ENCODE data around the gene RASGRF2. TPM values are rescaled to one million over a fixed set of nuclear protein-coding genes. Genes with fewer than 3 reads are reported as not detected.

The RASGRF2 gene
- total RNA-seq, 1 experiment from 2014 or later: 9.1 TPM

GRCh38 chr5:81209869-81210493 is 249.8 kb downstream of the RASGRF2 start:
- Histone ChIP-seq H3K4me3 (ENCODE audit: low read depth, low read length, poor library complexity, severe bottlenecking) (no peak overlapping the region), H3K9me3 (ENCODE audit: low read depth, low read length, poor library complexity, severe bottlenecking) (no peaks in the 10 kb centered on the region), H3K36me3 (ENCODE audit: insufficient read depth, low read length, poor library complexity, severe bottlenecking) (no peaks in the 10 kb centered on the region), H3K27me3 (replicated peaks; ENCODE audit: insufficient read depth, low read depth, low read length, poor library complexity) (no peaks in the 10 kb centered on the region), H3K4me1 (ENCODE audit: insufficient read depth, low read length, poor library complexity, severe bottlenecking) (no peaks in the 10 kb centered on the region), H3K27ac (ENCODE audit: low read depth, low read length, poor library complexity, severe bottlenecking) (no peak overlapping the region)
- ChIA-PET POLR2A (ENCODE audit: low non-redundant PET) (no interaction called here), CTCF (no interaction called here)
- intact Hi-C loops (cut with micrococcal nuclease; ENCODE audit: unreplicated experiment): no loop called here
- no peak for DNase-seq (ENCODE audit: low spot score)
- no peak for TF ChIP-seq EZH2 (IDR thresholded peaks at IDR 0.05; ENCODE audit: borderline replicate concordance, low read depth, low read length, poor library complexity, severe bottlenecking)
- no peak for TF ChIP-seq CTCF (conservative IDR thresholded peaks at IDR 0.05; ENCODE audit: low read depth, low read length)
- no TSS peak for BruUV-seq (replicated peaks)

- no peak overlapping the region for H3K27ac ChIP-seq (ENCODE audit: low read depth, low read length, poor library complexity, severe bottlenecking)
- no peaks in the 10 kb centered on the region for H3K27me3 ChIP-seq (replicated peaks; ENCODE audit: insufficient read depth, low read depth, low read length, poor library complexity)
- TF ChIP-seq EZH2 (IDR thresholded peaks at IDR 0.05; ENCODE audit: borderline replicate concordance, low read depth, low read length, poor library complexity, severe bottlenecking) (no peak), CTCF (conservative IDR thresholded peaks at IDR 0.05; ENCODE audit: low read depth, low read length) (no peak)
- H3K36me3 ChIP-seq (ENCODE audit: insufficient read depth, low read length, poor library complexity, severe bottlenecking): no peaks in the 10 kb centered on the region
- DNase-seq (ENCODE audit: low spot score): no peak
- no peak overlapping the region for H3K4me3 ChIP-seq (ENCODE audit: low read depth, low read length, poor library complexity, severe bottlenecking)
- H3K9me3 ChIP-seq (ENCODE audit: low read depth, low read length, poor library complexity, severe bottlenecking): no peaks in the 10 kb centered on the region
- ChIA-PET POLR2A (ENCODE audit: low non-redundant PET) (no interaction called here), CTCF (no interaction called here)
- BruUV-seq (replicated peaks): no TSS peak
- no peaks in the 10 kb centered on the region for H3K4me1 ChIP-seq (ENCODE audit: insufficient read depth, low read length, poor library complexity, severe bottlenecking)
- intact Hi-C loops (cut with micrococcal nuclease; ENCODE audit: unreplicated experiment): no loop called here
Measured at GRCh38 chr5:81212211-81212751, 252.1 kb downstream of the RASGRF2 start.

DNA sequence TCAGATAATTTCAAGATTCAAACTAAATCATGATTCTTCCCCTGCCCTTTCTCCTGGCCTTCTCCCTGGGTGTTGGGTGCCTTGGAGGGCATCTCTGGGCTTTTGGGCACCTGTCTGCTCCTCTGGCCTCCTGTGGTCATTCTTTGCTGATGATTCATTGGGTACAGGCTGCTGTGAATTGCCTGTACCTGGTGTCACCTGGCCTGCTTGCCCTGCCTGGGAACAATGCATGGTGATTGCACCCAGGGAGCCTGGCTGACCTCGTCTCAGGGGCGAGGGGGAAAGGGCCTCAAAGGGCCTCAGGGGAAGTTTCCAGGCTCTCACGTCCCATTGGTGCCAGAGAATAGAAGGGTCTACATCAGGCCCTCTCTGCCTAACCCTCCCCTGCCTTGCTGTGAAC is 252.9 kb downstream of the RASGRF2 start:
- H3K9me3 ChIP-seq (ENCODE audit: low read depth, low read length, poor library complexity, severe bottlenecking): no peaks in the 10 kb centered on the region
- DNase-seq (ENCODE audit: low spot score): no peak
- no peak overlapping the region for H3K27ac ChIP-seq (ENCODE audit: low read depth, low read length, poor library complexity, severe bottlenecking)
- H3K36me3 ChIP-seq (ENCODE audit: insufficient read depth, low read length, poor library complexity, severe bottlenecking): no peaks in the 10 kb centered on the region
- TF ChIP-seq EZH2 (IDR thresholded peaks at IDR 0.05; ENCODE audit: borderline replicate concordance, low read depth, low read length, poor library complexity, severe bottlenecking) (no peak), CTCF (conservative IDR thresholded peaks at IDR 0.05; ENCODE audit: low read depth, low read length) (no peak)
- no peak overlapping the region for H3K4me3 ChIP-seq (ENCODE audit: low read depth, low read length, poor library complexity, severe bottlenecking)
- POLR2A ChIA-PET (ENCODE audit: low non-redundant PET): no interaction called here
- no peaks in the 10 kb centered on the region for H3K4me1 ChIP-seq (ENCODE audit: insufficient read depth, low read length, poor library complexity, severe bottlenecking)
- CTCF ChIA-PET: no interaction called here
- intact Hi-C loops (cut with micrococcal nuclease; ENCODE audit: unreplicated experiment): no loop called here
- H3K27me3 ChIP-seq (replicated peaks; ENCODE audit: insufficient read depth, low read depth, low read length, poor library complexity): no peaks in the 10 kb centered on the region
- no TSS peak for BruUV-seq (replicated peaks)

Measured in A673 (cell line).